BLaER1 (cell line): ENCODE data around the gene TMEM198.

Source experiments
- H3K27ac ChIP-seq: shearing (Covaris generic); formaldehyde crosslinking; 2 replicates; pipeline ENCODE4 v1.8.1; 2022
- H3K27me3 ChIP-seq: shearing (Covaris generic); formaldehyde crosslinking; 2 replicates; pipeline ENCODE4 v1.8.1; 2022
- H3K36me3 ChIP-seq: shearing (Covaris generic); formaldehyde crosslinking; 2 replicates; pipeline ENCODE4 v1.8.1; 2022
- H3K4me1 ChIP-seq: shearing (Covaris generic); formaldehyde crosslinking; 2 replicates; pipeline ENCODE4 v1.8.1; 2022
- H3K4me2 ChIP-seq: shearing (Covaris generic); formaldehyde crosslinking; 2 replicates; pipeline ENCODE4 v1.8.1; 2022
- H3K4me3 ChIP-seq: shearing (Covaris generic); formaldehyde crosslinking; 2 replicates; pipeline ENCODE4 v1.8.1; 2022
- H3K9ac ChIP-seq: shearing (Covaris generic); formaldehyde crosslinking; 2 replicates; pipeline ENCODE4 v1.8.1; 2022
- H3K9me3 ChIP-seq: shearing (Covaris generic); formaldehyde crosslinking; 2 replicates; pipeline ENCODE4 v1.8.1; 2022
- H4K20me1 ChIP-seq: shearing (Covaris generic); formaldehyde crosslinking; 2 replicates; pipeline ENCODE4 v1.8.1; 2022
- Cebpa-rat ChIP-seq: shearing (Covaris generic); IDR thresholded peaks from 2 replicates; pipeline ENCODE4 v1.8.1; 2022

Gene TMEM198

GRCh38 chr2:219515874-219516629 is 27.8 kb upstream of the TMEM198 start:
- Histone ChIP-seq H3K4me3 (no peak overlapping the region), H3K9ac (no peak overlapping the region), H4K20me1 (no peaks in the 10 kb centered on the region), H3K4me2 (peak overlapping the region; percentile 98), H3K27me3 (peaks cover 2% of the 10 kb centered on the region; the same call in 1 of the 2 replicates), H3K36me3 (no peaks in the 10 kb centered on the region), H3K9me3 (no peaks in the 10 kb centered on the region), H3K4me1 (peaks cover 85% of the 10 kb centered on the region), H3K27ac (no peak overlapping the region)
- TF ChIP-seq Cebpa-rat, result no peak

GRCh38 chr2:219516888-219517287 is 26.9 kb upstream of the TMEM198 start:
- Histone ChIP-seq H3K4me3 (no peak overlapping the region), H3K36me3 (no peaks in the 10 kb centered on the region), H3K9me3 (no peaks in the 10 kb centered on the region), H3K27me3 (peaks cover 10% of the 10 kb centered on the region), H3K4me2 (peak overlapping the region; percentile 98), H3K27ac (no peak overlapping the region), H3K4me1 (peaks cover 86% of the 10 kb centered on the region), H4K20me1 (no peaks in the 10 kb centered on the region; the same call in 1 of the 2 replicates), H3K9ac (no peak overlapping the region)
- TF ChIP-seq Cebpa-rat, result no peak

- H3K4me1 ChIP-seq, result peaks cover 84% of the 10 kb centered on the region
- no peak overlapping the region for H3K4me3 ChIP-seq
- no peaks in the 10 kb centered on the region for H3K36me3 ChIP-seq
- H3K27me3 ChIP-seq, result peaks cover 23% of the 10 kb centered on the region
- no peak overlapping the region for H3K9ac ChIP-seq
- no peak overlapping the region for H3K27ac ChIP-seq
- no peak for TF ChIP-seq Cebpa-rat
- no peaks in the 10 kb centered on the region for H3K9me3 ChIP-seq
- H4K20me1 ChIP-seq, result no peaks in the 10 kb centered on the region; the same call in 1 of the 2 replicates
- peak overlapping the region; percentile 98 for H3K4me2 ChIP-seq
Measured at GRCh38 chr2:219517954-219518778, 25.7 kb upstream of the TMEM198 start.

- Histone ChIP-seq H4K20me1 (no peaks in the 10 kb centered on the region; the same call in 1 of the 2 replicates), H3K9me3 (no peaks in the 10 kb centered on the region), H3K4me1 (peaks cover 79% of the 10 kb centered on the region), H3K27me3 (peaks cover 36% of the 10 kb centered on the region), H3K9ac (no peak overlapping the region), H3K36me3 (no peaks in the 10 kb centered on the region), H3K4me3 (no peak overlapping the region), H3K4me2 (no peak overlapping the region), H3K27ac (no peak overlapping the region)
- TF ChIP-seq Cebpa-rat, result no peak
Measured at GRCh38 chr2:219519526-219519916, 24.3 kb upstream of the TMEM198 start.

GRCh38 chr2:219520079-219520478 is 23.7 kb upstream of the TMEM198 start:
- no peak overlapping the region for H3K9ac ChIP-seq
- no peak overlapping the region for H3K27ac ChIP-seq
- H4K20me1 ChIP-seq, result no peaks in the 10 kb centered on the region; the same call in 1 of the 2 replicates
- no peak overlapping the region for H3K4me2 ChIP-seq
- H3K27me3 ChIP-seq, result peaks cover 42% of the 10 kb centered on the region
- peaks cover 73% of the 10 kb centered on the region for H3K4me1 ChIP-seq
- H3K4me3 ChIP-seq, result no peak overlapping the region
- no peak for TF ChIP-seq Cebpa-rat
- no peaks in the 10 kb centered on the region for H3K9me3 ChIP-seq
- no peaks in the 10 kb centered on the region for H3K36me3 ChIP-seq

GRCh38 chr2:219521066-219521880 is 22.6 kb upstream of the TMEM198 start:
- H3K27me3 ChIP-seq, result peaks cover 54% of the 10 kb centered on the region
- peaks cover 61% of the 10 kb centered on the region for H3K4me1 ChIP-seq
- no peaks in the 10 kb centered on the region; the same call in 1 of the 2 replicates for H4K20me1 ChIP-seq
- no peaks in the 10 kb centered on the region for H3K9me3 ChIP-seq
- peak overlapping the region; percentile 61 for H3K4me2 ChIP-seq
- H3K9ac ChIP-seq, result no peak overlapping the region
- no peak overlapping the region for H3K4me3 ChIP-seq
- no peaks in the 10 kb centered on the region for H3K36me3 ChIP-seq
- no peak overlapping the region for H3K27ac ChIP-seq
- no peak for TF ChIP-seq Cebpa-rat

- no peak for TF ChIP-seq Cebpa-rat
- Histone ChIP-seq H3K27me3 (peaks cover 65% of the 10 kb centered on the region), H3K9me3 (no peaks in the 10 kb centered on the region), H3K27ac (no peak overlapping the region), H3K36me3 (no peaks in the 10 kb centered on the region), H3K4me1 (peaks cover 51% of the 10 kb centered on the region), H3K9ac (no peak overlapping the region), H3K4me2 (peak overlapping the region; percentile 61), H3K4me3 (no peak overlapping the region), H4K20me1 (no peaks in the 10 kb centered on the region; the same call in 1 of the 2 replicates)
Measured at GRCh38 chr2:219522111-219523030, 21.5 kb upstream of the TMEM198 start.

- H3K4me1 ChIP-seq, result peaks cover 43% of the 10 kb centered on the region
- H3K9ac ChIP-seq, result no peak overlapping the region
- H3K27me3 ChIP-seq, result peaks cover 73% of the 10 kb centered on the region
- H4K20me1 ChIP-seq, result no peaks in the 10 kb centered on the region; the same call in 1 of the 2 replicates
- H3K4me2 ChIP-seq, result peak overlapping the region; percentile 55
- H3K9me3 ChIP-seq, result no peaks in the 10 kb centered on the region
- TF ChIP-seq Cebpa-rat, result no peak
- no peak overlapping the region for H3K4me3 ChIP-seq
- H3K27ac ChIP-seq, result no peak overlapping the region
- H3K36me3 ChIP-seq, result no peaks in the 10 kb centered on the region
Measured at GRCh38 chr2:219523031-219523671, 20.7 kb upstream of the TMEM198 start.
